SH-SY5Y (cell line): ENCODE measurements around the gene CBY2.

Experiments
- GATA2 ChIP-seq: IDR thresholded peaks from 2 replicates; pipeline ENCODE4 v1.6.1; 2011; ENCODE audit warnings: mild to moderate bottlenecking, low read depth, low read length
- GATA3 ChIP-seq: IDR thresholded peaks from 2 replicates; pipeline ENCODE4 v1.6.1; 2011; ENCODE audit warnings: low read depth, mild to moderate bottlenecking, low read length, moderate library complexity

GRCh38 chr13:45714170-45714569 is 12.1 kb downstream of the CBY2 start:
- TF ChIP-seq GATA3 (no peak), GATA2 (no peak)
